HCT116 (cell line): ENCODE results near the gene COL9A3. TPM values are rescaled to one million over a fixed set of nuclear protein-coding genes. Genes with fewer than 3 reads are reported as not detected.

Experiments
- ATAC-seq: fragments of 200-7000 bp; cut with Tn5 transposase; 2 replicates; pipeline ENCODE4 v1.9.1; 2020; ENCODE audit warnings: mild to moderate bottlenecking, moderate library complexity
- BruUV-seq: library from RNA; stranded (reverse); fragments of 400-500 nt; replicated peaks from 2 replicates; lab custom pipeline; 2021; lab: Mats Ljungman, UMichigan
- CTCF ChIA-PET: fragments of 300-600 bp; sonication (Branson Sonifier 250); formaldehyde crosslinking; loops from one replicate; lab custom pipeline; 2021; ENCODE audit warnings: antibody characterized with exemption; lab: Charles Lee
- POLR2A ChIA-PET: fragments of 300-600, 350-600 bp; sonication (Branson Sonifier 250); formaldehyde crosslinking; loops from one replicate; lab custom pipeline; 2021; ENCODE audit warnings: antibody characterized with exemption; lab: Charles Lee
- RAD21 ChIA-PET, 2 experiments: fragments of 300-600 bp; sonication (Branson Sonifier 250); formaldehyde crosslinking; loops; one replicate each; lab custom pipeline; 2023; ENCODE audit warnings: low total read pairs in 2 of 2; ENCODE audit not compliant: uncharacterized antibody in 2 of 2, unreplicated experiment in 2 of 2, low non-redundant PET in 1 of 2; lab: Charles Lee
- DNase-seq: peaks from one replicate; pipeline ENCODE4 v3.0.0-alpha.2; 2010; ENCODE audit warnings: low read depth, low spot score
- H2AFZ ChIP-seq: fragments of 200-600 bp; shearing (Covaris generic), sonication (generic); 2 replicates; pipeline ENCODE4 v1.6.1; 2017; ENCODE audit warnings: low read depth, mixed run types, mixed read lengths, antibody characterized with exemption, low read length; ENCODE audit not compliant: poor library complexity, severe bottlenecking
- H3K27ac ChIP-seq: 2 replicates; pipeline ENCODE4 v1.5.1; 2012; ENCODE audit warnings: low read depth, low read length
- H3K27me3 ChIP-seq: fragments of 200-600 bp; sonication (generic); 2 replicates; pipeline ENCODE4 v1.6.1; 2016; ENCODE audit warnings: mixed run types, low read length, mixed read lengths; ENCODE audit not compliant: insufficient read depth
- H3K36me3 ChIP-seq, 2 experiments: fragments of 200-500 bp in 1 of 2; fragments of 200-600 bp in 1 of 2; sonication (Bioruptor generic) in 1 of 2; sonication (generic) in 1 of 2; 2 replicates each; pipeline versions ENCODE4 v1.5.1 to v1.6.1; 2014 to 2016; ENCODE audit warnings: low read length in 2 of 2, inconsistent platforms in 1 of 2, mixed read lengths in 1 of 2, mixed run types in 1 of 2; ENCODE audit not compliant: insufficient read depth in 2 of 2, control insufficient read depth in 1 of 2
- H3K4me1 ChIP-seq, 2 experiments: fragments of 200-600 bp in 1 of 2; sonication (generic) in 1 of 2; 2 replicates each; pipeline versions ENCODE4 v1.5.1 to v1.6.1; 2012 to 2017; ENCODE audit warnings: low read length in 2 of 2, inconsistent platforms in 1 of 2, mild to moderate bottlenecking in 1 of 2, mixed read lengths in 1 of 2, mixed run types in 1 of 2, moderate library complexity in 1 of 2; ENCODE audit not compliant: insufficient read depth in 2 of 2, control insufficient read depth in 1 of 2
- H3K4me2 ChIP-seq: fragments of 200-600 bp; sonication (generic); 2 replicates; pipeline ENCODE4 v1.6.1; 2017; ENCODE audit warnings: mixed run types, low read length, mixed read lengths
- H3K4me3 ChIP-seq, 2 experiments: fragments of 200-600 bp in 1 of 2; sonication (generic) in 1 of 2; replicated peaks in 1 of 2; 2 replicates each; pipeline ENCODE4 v1.5.1; 2011 to 2016; ENCODE audit warnings: low read length in 2 of 2, control low read depth in 1 of 2, low read depth in 1 of 2, mild to moderate bottlenecking in 1 of 2, mixed read lengths in 1 of 2, mixed run types in 1 of 2
- H3K79me2 ChIP-seq: fragments of 200-600 bp; sonication (generic); 2 replicates; pipeline ENCODE4 v1.6.1; 2017; ENCODE audit warnings: mild to moderate bottlenecking, mixed run types, low read length, moderate library complexity, mixed read lengths; ENCODE audit not compliant: insufficient read depth
- H3K9ac ChIP-seq: fragments of 200-600 bp; sonication (generic); 2 replicates; pipeline ENCODE4 v1.6.1; 2016; ENCODE audit warnings: low read length, mixed read lengths
- H3K9me2 ChIP-seq: fragments of 200-600 bp; sonication (generic), shearing (Covaris generic); 2 replicates; pipeline ENCODE4 v1.6.1; 2017; ENCODE audit warnings: mixed run types, mild to moderate bottlenecking, moderate library complexity; ENCODE audit not compliant: insufficient read depth
- H3K9me3 ChIP-seq, 2 experiments: fragments of 200-500 bp in 1 of 2; fragments of 200-600 bp in 1 of 2; sonication (Bioruptor generic) in 1 of 2; sonication (generic) in 1 of 2; 2 replicates each; pipeline ENCODE4 v1.6.1; 2014 to 2017; ENCODE audit warnings: low read length in 2 of 2, mixed read lengths in 2 of 2, inconsistent platforms in 1 of 2, low read depth in 1 of 2, mild to moderate bottlenecking in 1 of 2, mixed run types in 1 of 2, moderate library complexity in 1 of 2; ENCODE audit not compliant: control insufficient read depth in 1 of 2, insufficient read depth in 1 of 2
- H4K20me1 ChIP-seq: fragments of 200-600 bp; sonication (generic), shearing (Covaris generic); 2 replicates; pipeline ENCODE4 v1.6.1; 2017; ENCODE audit warnings: mixed run types, mild to moderate bottlenecking, moderate library complexity; ENCODE audit not compliant: insufficient read depth
- ATF3 ChIP-seq: IDR thresholded peaks from 2 replicates; pipeline ENCODE4 v1.6.1; 2012
- CBX3 ChIP-seq: IDR thresholded peaks from 2 replicates; pipeline ENCODE4 v1.6.1; 2012; ENCODE audit warnings: low read depth
- ELF1 ChIP-seq: IDR thresholded peaks from 2 replicates; pipeline ENCODE4 v1.6.1; 2012; ENCODE audit warnings: low read depth, borderline replicate concordance
- EZH2 ChIP-seq: fragments of 200-600 bp; sonication (generic); IDR thresholded peaks from 2 replicates; pipeline ENCODE4 v1.6.1; 2017; ENCODE audit warnings: antibody characterized with exemption, mixed run types
- EZH2phosphoT487 ChIP-seq: fragments of 200-600 bp; IDR thresholded peaks from 2 replicates; pipeline ENCODE4 v1.6.1; 2018; ENCODE audit warnings: antibody characterized with exemption, borderline replicate concordance
- FOSL1 ChIP-seq: IDR thresholded peaks from 2 replicates; pipeline ENCODE4 v1.6.1; 2012; ENCODE audit warnings: low read depth
- MAX ChIP-seq: IDR thresholded peaks from 2 replicates; pipeline ENCODE4 v1.6.1; 2012
- POLR2A ChIP-seq: IDR thresholded peaks from 2 replicates; pipeline ENCODE4 v1.7.0; 2011; ENCODE audit warnings: borderline replicate concordance; ENCODE audit not compliant: insufficient read depth, insufficient read length; ENCODE audit errors: extremely low read depth
- POLR2AphosphoS5 ChIP-seq: IDR thresholded peaks from 2 replicates; pipeline ENCODE4 v1.6.1; 2011; ENCODE audit warnings: mild to moderate bottlenecking, low read depth, low read length, moderate library complexity
- REST ChIP-seq: IDR thresholded peaks from 2 replicates; pipeline ENCODE4 v1.6.1; 2012; ENCODE audit warnings: low read depth
- SIN3A ChIP-seq: IDR thresholded peaks from 2 replicates; pipeline ENCODE4 v1.6.1; 2012; ENCODE audit warnings: low read depth
- SRF ChIP-seq: IDR thresholded peaks from 2 replicates; pipeline ENCODE4 v1.6.1; 2012; ENCODE audit warnings: low read depth
- TCF7L2 ChIP-seq: IDR thresholded peaks from 2 replicates; pipeline ENCODE4 v1.7.0; 2011; ENCODE audit warnings: borderline replicate concordance, inconsistent platforms; ENCODE audit not compliant: insufficient read depth, insufficient read length; ENCODE audit errors: extremely low read depth
- ZNF274 ChIP-seq: fragments of 200-500 bp; sonication (Bioruptor generic); IDR thresholded peaks from 2 replicates; pipeline ENCODE4 v1.6.1; 2014; ENCODE audit warnings: mild to moderate bottlenecking, low read depth, low read length, inconsistent platforms
- intact Hi-C: fragments of 100-400 bp; cut with micrococcal nuclease; formaldehyde crosslinking; loops from 2 replicates; pipeline ENCODE4 v1.10.0; 2022
- total RNA-seq: library from RNA; stranded (reverse); gene quantifications from one replicate; pipeline ENCODE4 v1.2.1, GENCODE V29; 2021; ENCODE audit not compliant: unreplicated experiment

The COL9A3 gene
- total RNA-seq, 1 experiment from 2014 or later = 29.7 TPM

- DNase-seq (no peak), ATAC-seq (no peak)
- POLR2A ChIA-PET = no interaction called here
- no TSS peak for BruUV-seq
- no peaks in the 10 kb centered on the region for H3K36me3 ChIP-seq
- H3K27ac ChIP-seq = peak overlapping the region; percentile 13; the same call in 1 of the 2 replicates
- RAD21 ChIA-PET = no interaction called here
- no peaks in the 10 kb centered on the region for H3K27me3 ChIP-seq
- no peak overlapping the region for H3K4me2 ChIP-seq
- intact Hi-C loops = no loop called here
- H3K9me3 ChIP-seq = no peaks in the 10 kb centered on the region
- TF ChIP-seq CBX3 (no peak), FOSL1 (no peak), REST (no peak), SRF (no peak), TCF7L2 (no peak), ELF1 (no peak), ATF3 (no peak), ZNF274 (no peak), POLR2A (no peak), POLR2AphosphoS5 (no peak), EZH2 (no peak), SIN3A (no peak), MAX (no peak), EZH2phosphoT487 (no peak)
- H3K79me2 ChIP-seq = no peaks in the 10 kb centered on the region
- H3K4me3 ChIP-seq = no peak overlapping the region
- H2AFZ ChIP-seq = no peak overlapping the region
- H4K20me1 ChIP-seq = no peaks in the 10 kb centered on the region
- H3K4me1 ChIP-seq = peaks cover 13 to 26% of the 10 kb centered on the region in 2 experiments
- no peak overlapping the region for H3K9ac ChIP-seq
- H3K9me2 ChIP-seq = no peaks in the 10 kb centered on the region
- CTCF ChIA-PET = no interaction called here
Measured at GRCh38 chr20:62876902-62877816, 60.3 kb downstream of the COL9A3 start.
